Nephron progenitor cell (in vitro differentiated cells): ENCODE results near the gene TACC3.

ENCODE experiments used
- DNase-seq: peaks from one replicate; pipeline ENCODE4 v3.0.0; 2021
- H3K27ac Mint-ChIP-seq: 2 replicates; pipeline ENCODE4 v1.8.0; 2021; ENCODE audit warnings: mild to moderate bottlenecking, moderate library complexity, mixed read lengths
- H3K27me3 Mint-ChIP-seq: 2 replicates; pipeline ENCODE4 v1.8.0; 2021; ENCODE audit warnings: mild to moderate bottlenecking, low read depth, mixed read lengths; ENCODE audit not compliant: poor library complexity
- H3K36me3 Mint-ChIP-seq: 2 replicates; pipeline ENCODE4 v1.8.0; 2021; ENCODE audit warnings: low read depth, mixed read lengths
- H3K4me1 Mint-ChIP-seq: 2 replicates; pipeline ENCODE4 v1.8.0; 2021; ENCODE audit warnings: mixed read lengths
- H3K4me3 Mint-ChIP-seq: 2 replicates; pipeline ENCODE4 v1.8.0; 2021; ENCODE audit warnings: mild to moderate bottlenecking, moderate library complexity, mixed read lengths
- H3K9me3 Mint-ChIP-seq: 2 replicates; pipeline ENCODE4 v1.8.0; 2021; ENCODE audit warnings: mild to moderate bottlenecking, moderate library complexity, mixed read lengths
- CTCF ChIP-seq: fragments of 200-600 bp; sonication (generic); IDR thresholded peaks from 2 replicates; pipeline ENCODE4 v1.5.0; 2021; ENCODE audit warnings: antibody characterized with exemption

The TACC3 gene

GRCh38 chr4:1760521-1761071, 39.3 kb downstream of the TACC3 start:
- no peaks in the 10 kb centered on the region for H3K27me3 Mint-ChIP-seq
- no peak overlapping the region for H3K4me3 Mint-ChIP-seq
- no peaks in the 10 kb centered on the region for H3K36me3 Mint-ChIP-seq
- no peak overlapping the region for H3K27ac Mint-ChIP-seq
- H3K9me3 Mint-ChIP-seq = no peaks in the 10 kb centered on the region
- TF ChIP-seq CTCF = no peak
- DNase-seq = peak; percentile 30
- H3K4me1 Mint-ChIP-seq = peaks cover 25% of the 10 kb centered on the region

- H3K9me3 Mint-ChIP-seq = no peaks in the 10 kb centered on the region
- no peaks in the 10 kb centered on the region for H3K27me3 Mint-ChIP-seq
- no peak for DNase-seq
- H3K4me1 Mint-ChIP-seq = peaks cover 25% of the 10 kb centered on the region
- H3K27ac Mint-ChIP-seq = no peak overlapping the region
- no peaks in the 10 kb centered on the region for H3K36me3 Mint-ChIP-seq
- H3K4me3 Mint-ChIP-seq = no peak overlapping the region
- no peak for TF ChIP-seq CTCF
Observed at GRCh38 chr4:1761130-1761689, 39.9 kb downstream of the TACC3 start.

- no peak for DNase-seq
- H3K27me3 Mint-ChIP-seq = no peaks in the 10 kb centered on the region
- H3K4me1 Mint-ChIP-seq = peaks cover 24% of the 10 kb centered on the region
- no peaks in the 10 kb centered on the region for H3K9me3 Mint-ChIP-seq
- H3K4me3 Mint-ChIP-seq = no peak overlapping the region
- no peak for TF ChIP-seq CTCF
- no peak overlapping the region for H3K27ac Mint-ChIP-seq
- H3K36me3 Mint-ChIP-seq = no peaks in the 10 kb centered on the region
Observed at GRCh38 chr4:1762264-1763010, 41.1 kb downstream of the TACC3 start.

GRCh38 chr4:1763070-1763549, 41.8 kb downstream of the TACC3 start:
- Mint-ChIP-seq H3K4me1 (peaks cover 17% of the 10 kb centered on the region), H3K4me3 (no peak overlapping the region), H3K36me3 (no peaks in the 10 kb centered on the region), H3K27ac (no peak overlapping the region), H3K27me3 (no peaks in the 10 kb centered on the region), H3K9me3 (no peaks in the 10 kb centered on the region)
- no peak for TF ChIP-seq CTCF
- no peak for DNase-seq

GRCh38 chr4:1763550-1764080, 42.3 kb downstream of the TACC3 start:
- TF ChIP-seq CTCF = peak; percentile 8
- peak; percentile 53 for DNase-seq
- H3K4me1 Mint-ChIP-seq = peaks cover 22% of the 10 kb centered on the region
- H3K36me3 Mint-ChIP-seq = no peaks in the 10 kb centered on the region
- peaks cover 4% of the 10 kb centered on the region for H3K27me3 Mint-ChIP-seq
- no peak overlapping the region for H3K27ac Mint-ChIP-seq
- no peak overlapping the region for H3K4me3 Mint-ChIP-seq
- H3K9me3 Mint-ChIP-seq = no peaks in the 10 kb centered on the region
